ENCODE data around the gene STAB1.

DNA sequence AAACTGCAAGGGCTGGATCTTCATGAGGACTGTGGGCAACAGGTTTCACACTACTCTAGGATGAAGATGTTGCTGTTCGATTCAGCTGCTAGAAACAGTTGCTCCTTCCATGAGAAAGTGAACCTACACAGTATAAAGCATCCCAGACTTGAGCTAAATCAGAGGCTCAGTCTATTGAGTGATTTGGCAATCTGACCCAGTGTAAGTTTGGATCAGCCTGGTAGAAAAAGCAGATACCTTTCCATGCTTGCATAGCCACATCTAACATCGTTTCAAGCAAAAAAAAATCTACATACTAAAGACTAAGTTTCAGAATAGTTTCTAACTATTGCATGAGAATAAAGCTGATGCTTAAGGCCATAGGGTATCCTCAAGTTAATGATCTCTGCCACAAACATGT lies 45.9 kb downstream of the STAB1 start:
- TF ChIP-seq, protein P1, sequence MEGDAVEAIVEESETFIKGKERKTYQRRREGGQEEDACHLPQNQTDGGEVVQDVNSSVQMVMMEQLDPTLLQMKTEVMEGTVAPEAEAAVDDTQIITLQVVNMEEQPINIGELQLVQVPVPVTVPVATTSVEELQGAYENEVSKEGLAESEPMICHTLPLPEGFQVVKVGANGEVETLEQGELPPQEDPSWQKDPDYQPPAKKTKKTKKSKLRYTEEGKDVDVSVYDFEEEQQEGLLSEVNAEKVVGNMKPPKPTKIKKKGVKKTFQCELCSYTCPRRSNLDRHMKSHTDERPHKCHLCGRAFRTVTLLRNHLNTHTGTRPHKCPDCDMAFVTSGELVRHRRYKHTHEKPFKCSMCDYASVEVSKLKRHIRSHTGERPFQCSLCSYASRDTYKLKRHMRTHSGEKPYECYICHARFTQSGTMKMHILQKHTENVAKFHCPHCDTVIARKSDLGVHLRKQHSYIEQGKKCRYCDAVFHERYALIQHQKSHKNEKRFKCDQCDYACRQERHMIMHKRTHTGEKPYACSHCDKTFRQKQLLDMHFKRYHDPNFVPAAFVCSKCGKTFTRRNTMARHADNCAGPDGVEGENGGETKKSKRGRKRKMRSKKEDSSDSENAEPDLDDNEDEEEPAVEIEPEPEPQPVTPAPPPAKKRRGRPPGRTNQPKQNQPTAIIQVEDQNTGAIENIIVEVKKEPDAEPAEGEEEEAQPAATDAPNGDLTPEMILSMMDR (IDR thresholded peaks at IDR 0.05): no peak
- no peak for TF ChIP-seq POLR2A (IDR thresholded peaks at IDR 0.05)

All from testis (tissue), 2 donors.